NCI-H345 (cell line): ENCODE data around the gene NXF1.
"Not testable (repeated sequence)": the region's sequence is repeated elsewhere in the genome, so short reads cannot be mapped to it uniquely, and the experiment has no call there.

Experiments used
- DNase-seq: peaks from one replicate; lab custom pipeline; 2025; lab: John Stamatoyannopoulos, UW

Gene NXF1

DNA sequence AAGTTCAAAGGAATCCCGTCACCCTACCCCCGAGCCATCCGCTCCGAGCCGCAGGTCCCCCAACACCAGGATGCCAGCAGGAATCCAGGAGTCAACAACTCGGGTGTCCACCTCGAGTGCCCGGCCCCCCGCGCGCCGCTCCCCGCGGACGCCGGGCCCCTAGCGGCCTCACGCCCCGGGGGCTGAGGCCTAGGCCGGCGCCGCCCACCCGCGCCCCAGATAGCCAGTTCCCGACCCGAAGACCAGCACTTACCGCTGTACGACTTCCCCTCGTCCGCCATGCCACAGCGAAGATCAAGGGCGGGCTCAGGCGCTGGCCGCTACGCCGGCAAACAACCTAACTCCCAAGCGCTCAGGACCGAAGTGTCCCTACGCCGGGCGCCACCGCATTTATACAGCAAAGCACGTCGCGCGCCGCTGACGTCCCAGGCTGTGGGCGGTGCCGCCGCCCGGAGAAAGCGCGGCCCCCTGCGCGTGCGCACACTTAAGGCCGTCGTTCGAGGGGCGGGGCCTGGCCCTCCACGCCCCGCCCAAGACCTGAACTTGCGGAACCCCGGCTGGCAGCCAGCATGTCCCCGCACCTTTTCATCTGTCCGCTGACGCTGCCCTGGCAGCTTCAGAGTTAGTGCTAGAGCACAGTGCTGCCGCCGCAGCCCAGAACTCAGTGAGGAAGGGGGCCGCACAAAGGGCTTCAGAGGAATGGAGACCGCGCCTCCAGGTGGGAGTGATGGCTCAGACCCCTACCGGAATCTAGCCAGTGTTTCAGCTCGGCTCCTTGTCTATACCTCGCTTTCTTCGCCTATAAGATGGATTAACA is at the start of gene NXF1:
TSS of gene NXF1 (minus strand) at position 365 of the 817 bp plus-strand sequence. CDS start at position 281, 84 bp downstream.
- peak; percentile 95 for DNase-seq

GRCh38 chr11:62854013-62854824 is 49.0 kb upstream of the NXF1 start:
- no peak for DNase-seq

DNA sequence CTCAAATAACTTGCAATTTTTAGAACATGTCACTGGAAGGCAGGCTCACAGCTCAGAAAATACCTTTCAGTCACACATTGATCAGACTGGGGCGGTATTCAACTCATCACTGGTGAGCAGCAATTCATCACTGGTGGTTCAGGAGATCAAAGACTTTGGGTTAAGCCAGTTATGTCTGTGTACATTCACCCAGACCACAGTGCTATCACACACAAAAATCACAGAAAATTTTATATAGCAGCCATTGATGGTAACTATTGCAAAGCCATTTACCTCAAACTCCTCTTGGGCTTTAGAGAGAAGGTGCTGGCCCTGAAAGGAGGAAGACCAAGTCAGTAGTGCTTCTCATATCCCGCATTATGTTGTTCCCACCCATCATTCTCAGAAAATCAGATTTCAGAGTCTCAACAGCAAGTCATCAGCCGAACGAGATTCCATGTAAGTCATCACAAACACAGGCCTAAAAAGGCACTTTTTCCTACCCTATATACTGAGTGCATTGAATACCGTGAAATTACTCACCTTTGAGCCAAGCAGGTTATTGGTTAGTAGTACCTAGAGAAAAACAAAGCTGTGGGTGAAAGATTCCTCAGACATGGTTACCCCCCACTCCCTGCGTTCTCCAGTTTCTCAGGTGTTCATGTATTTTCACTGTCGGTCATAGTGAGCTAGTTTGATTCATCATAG is 48.2 kb upstream of the NXF1 start:
- no peak for DNase-seq

- no peak for DNase-seq
Measured at GRCh38 chr11:62852523-62853188, 47.4 kb upstream of the NXF1 start.

- no peak for DNase-seq
Measured at GRCh38 chr11:62851807-62852522, 46.7 kb upstream of the NXF1 start.

- peak; percentile 22 for DNase-seq
Measured at GRCh38 chr11:62850911-62851806, 45.9 kb upstream of the NXF1 start.

- no peak for DNase-seq
Measured at GRCh38 chr11:62847767-62848314, 42.6 kb upstream of the NXF1 start.

DNA sequence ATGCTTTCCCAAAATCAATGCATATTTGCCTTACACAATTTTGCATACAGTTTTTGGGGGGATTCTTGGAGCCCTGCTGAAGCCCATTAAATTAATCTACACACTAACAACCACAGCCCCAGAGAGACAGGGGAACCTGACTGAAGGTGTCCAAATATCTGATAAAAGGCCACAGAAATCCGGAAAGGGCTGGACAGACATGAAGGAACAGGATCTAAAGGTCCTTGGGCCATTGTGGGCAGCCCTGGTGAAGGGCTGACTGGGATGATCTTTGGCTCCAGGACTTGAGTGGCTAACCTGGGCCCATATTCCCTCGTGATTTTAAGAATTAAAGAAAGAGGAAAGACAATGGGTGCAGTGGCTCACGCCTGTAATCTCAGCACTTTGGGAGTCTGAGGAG is 40.9 kb upstream of the NXF1 start:
- no peak for DNase-seq

- no peak for DNase-seq
Measured at GRCh38 chr11:62844154-62844553, 38.9 kb upstream of the NXF1 start.

GRCh38 chr11:62843466-62843865 is 38.2 kb upstream of the NXF1 start:
- no peak for DNase-seq

- DNase-seq = not testable (repeated sequence)
Measured at GRCh38 chr11:62842891-62843290, 37.7 kb upstream of the NXF1 start.

DNA sequence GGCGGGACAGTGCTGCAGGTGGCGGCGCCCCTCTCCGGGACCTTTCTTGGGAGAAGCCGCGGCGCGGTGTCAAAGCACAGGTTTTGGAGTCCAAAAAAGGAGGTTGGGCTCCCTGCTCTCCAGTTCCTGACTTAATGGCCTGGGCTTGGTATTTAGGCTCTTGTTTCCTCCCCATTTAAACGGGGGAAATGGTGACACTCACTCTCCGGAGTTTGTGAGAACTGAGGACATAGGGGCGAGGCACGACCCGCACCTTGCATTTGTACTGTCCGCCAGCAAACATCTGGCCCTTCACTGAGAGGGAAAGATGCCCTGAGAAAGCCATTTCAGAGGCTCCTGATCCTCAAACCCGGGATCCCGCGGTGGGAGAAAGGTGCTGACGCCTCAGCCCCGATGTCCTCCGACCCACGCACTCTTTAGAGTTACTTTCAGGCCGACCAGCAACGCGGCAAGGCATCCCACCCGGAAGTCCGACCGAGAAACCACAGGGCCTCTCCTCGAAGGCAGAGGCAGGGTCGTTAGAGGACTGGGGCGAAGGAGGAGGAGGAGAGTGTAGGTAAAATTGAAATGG is 37.0 kb upstream of the NXF1 start:
- no peak for DNase-seq

DNA sequence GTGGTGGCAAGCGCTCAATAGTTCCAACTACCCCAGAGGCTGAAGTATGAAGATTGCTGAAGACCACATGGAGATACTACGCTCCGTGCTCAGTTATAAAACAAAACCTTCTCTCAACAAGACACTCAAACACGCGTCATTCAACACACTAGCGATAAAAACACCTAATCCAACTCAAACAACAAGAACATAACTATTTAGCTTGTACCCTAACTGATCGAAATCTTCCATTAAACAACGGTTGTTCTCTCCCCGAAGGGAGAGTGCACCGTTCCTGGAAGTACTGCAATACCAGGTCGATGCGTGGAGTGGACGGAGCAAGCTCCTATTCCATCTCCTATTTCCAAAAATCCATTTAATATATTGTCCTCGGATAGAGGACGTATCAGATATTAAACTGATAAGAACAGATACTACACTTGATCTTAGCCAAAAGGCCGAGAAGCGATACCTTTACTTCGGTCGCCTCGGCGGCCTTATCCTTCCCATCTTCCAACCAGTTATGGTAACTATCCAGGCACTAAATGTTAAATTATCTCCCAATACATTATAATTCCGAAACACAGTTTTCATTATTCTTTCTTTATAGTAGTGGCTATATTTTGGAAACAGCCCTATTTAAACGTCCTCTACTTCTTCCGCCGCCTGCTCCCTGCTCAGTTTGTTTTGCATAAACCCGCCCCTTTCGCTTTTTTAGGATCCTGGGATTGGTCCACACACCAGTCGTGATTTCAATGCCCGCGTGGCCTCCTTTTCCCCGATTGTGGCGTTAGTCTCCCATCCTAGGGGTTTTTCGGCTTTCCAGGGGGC is 36.3 kb upstream of the NXF1 start:
- DNase-seq = peak; percentile 91

DNA sequence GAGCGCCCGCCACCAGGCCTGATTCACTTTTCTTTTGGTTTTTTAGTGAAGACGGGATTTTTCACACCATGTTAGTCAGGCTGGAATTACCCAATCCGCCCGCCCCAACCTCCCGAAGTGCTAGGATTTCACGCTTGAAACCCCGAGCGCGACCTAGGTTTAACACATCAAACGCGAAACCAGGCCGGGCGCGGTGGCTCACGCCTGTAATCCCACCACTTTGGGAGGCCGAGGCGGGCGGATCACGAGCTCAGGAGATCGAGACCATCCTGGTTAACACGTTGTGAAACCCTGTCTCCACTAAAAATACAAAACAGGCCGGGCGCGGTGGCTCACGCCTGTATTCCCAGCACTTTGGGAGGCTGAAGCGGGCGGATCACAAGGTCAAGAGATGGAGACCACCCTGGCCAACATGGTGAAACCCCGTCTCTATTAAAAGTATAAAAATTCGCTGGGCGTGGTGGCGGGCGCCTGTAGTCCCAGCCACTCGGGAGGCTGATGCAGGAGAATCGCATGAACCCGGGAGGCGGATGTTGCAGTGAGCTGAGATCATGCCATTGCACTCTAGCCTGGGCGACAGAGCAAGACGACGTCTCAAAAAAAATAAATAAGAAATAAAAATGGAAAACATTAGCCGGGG is 35.6 kb upstream of the NXF1 start:
- DNase-seq = peak; percentile 72

DNA sequence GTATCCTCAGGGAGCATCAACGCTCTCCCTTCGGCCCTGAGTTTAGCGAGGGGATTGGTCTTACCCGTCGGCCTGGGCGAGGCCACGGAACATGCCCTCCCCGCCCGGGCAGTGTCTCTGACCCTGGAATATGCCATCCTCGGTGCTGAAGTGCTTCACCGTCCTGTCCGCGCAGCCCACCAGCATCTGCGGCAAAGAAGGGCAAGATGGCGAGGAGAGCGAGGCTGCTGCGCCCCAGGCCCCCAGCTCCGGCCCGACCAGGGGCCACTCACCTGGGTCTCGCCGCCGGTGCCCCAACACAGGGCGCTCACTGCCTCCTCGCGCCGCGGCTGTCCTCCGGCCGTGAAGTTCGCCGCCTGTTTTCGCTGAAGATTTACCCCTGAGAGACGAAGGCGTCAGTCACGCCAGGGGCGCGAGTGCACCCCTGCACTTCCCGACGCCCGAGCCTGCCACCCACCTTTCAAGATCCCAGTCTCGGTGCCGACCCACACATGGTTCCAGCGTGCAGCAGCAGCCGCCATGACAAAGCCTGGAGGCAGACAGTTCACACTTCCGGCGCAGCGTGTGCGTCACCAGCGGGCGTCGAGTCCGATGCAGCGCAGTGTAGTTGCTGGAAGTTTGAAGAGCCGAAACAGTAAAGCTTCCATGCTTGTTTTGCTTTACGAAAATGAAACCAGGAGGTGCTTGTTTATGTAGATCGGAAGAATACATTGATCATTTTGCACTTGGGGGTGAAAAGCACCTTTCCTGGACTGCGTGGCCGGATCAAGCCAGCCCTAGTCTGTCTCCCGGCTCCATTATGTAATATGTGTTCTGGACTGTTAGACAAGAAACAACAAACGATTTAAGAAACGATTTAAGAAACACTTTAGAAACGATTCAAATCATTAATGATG is 34.1 kb upstream of the NXF1 start, which contains the start of gene WDR74:
TSS of gene WDR74 (minus strand) at position 541 of the 896 bp plus-strand sequence. CDS start at position 521, 20 bp downstream.
- peak; percentile 97 for DNase-seq

- DNase-seq = no peak
Measured at GRCh38 chr11:62835336-62835735, 30.1 kb upstream of the NXF1 start.
